BE2C (cell line): ENCODE data around the gene MAN1A2.

Experiments used
- DNase-seq: peaks from one replicate; pipeline ENCODE4 v3.0.0-alpha.2; 2020
- H3K27me3 ChIP-seq: fragments of 250-450 bp; sonication (Bioruptor Pico); 2 replicates; pipeline ENCODE4 v1.5.1; 2020; ENCODE audit warnings: mild to moderate bottlenecking
- H3K36me3 ChIP-seq: fragments of 250-450 bp; sonication (Bioruptor Pico); 2 replicates; pipeline ENCODE4 v1.5.1; 2020; ENCODE audit warnings: mild to moderate bottlenecking
- H3K4me1 ChIP-seq: fragments of 250-450 bp; sonication (Bioruptor Pico); 2 replicates; pipeline ENCODE4 v1.5.1; 2020
- H3K4me3 ChIP-seq: 2 replicates; pipeline ENCODE4 v1.5.1; 2011; ENCODE audit warnings: low read depth, low read length
- H3K9me3 ChIP-seq: fragments of 250-450 bp; sonication (Bioruptor Pico); 2 replicates; pipeline ENCODE4 v1.5.1; 2020
- CTCF ChIP-seq: IDR thresholded peaks from 2 replicates; pipeline ENCODE4 v1.5.1; 2012; ENCODE audit warnings: mild to moderate bottlenecking, low read depth, low read length

MAN1A2 gene

DNA sequence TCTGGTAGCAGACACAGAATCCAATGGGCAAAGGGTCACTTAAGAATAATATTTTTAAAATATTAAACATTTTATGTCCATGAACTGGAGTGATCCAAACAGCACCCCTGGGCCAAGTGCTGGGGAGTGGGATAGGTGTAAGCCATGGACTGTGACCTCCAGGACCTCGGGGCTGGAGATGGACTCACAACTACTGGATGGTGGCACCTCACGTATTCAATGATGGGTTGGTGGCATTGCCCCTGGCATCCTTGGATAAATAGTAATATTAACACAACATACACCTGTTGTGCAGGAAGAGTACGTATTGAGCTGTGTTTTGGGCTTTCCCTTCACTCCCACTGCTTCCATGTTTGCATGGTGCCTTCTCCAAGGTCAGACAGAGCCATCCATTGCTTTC, 199.3 kb downstream of the MAN1A2 start:
- Histone ChIP-seq H3K4me1 (no peaks in the 10 kb centered on the region), H3K4me3 (no peak overlapping the region), H3K36me3 (no peaks in the 10 kb centered on the region), H3K9me3 (no peaks in the 10 kb centered on the region), H3K27me3 (no peaks in the 10 kb centered on the region)
- DNase-seq = no peak
- TF ChIP-seq CTCF = no peak

GRCh38 chr1:117567435-117567834, 200.2 kb downstream of the MAN1A2 start:
- Histone ChIP-seq H3K27me3 (no peaks in the 10 kb centered on the region), H3K36me3 (no peaks in the 10 kb centered on the region), H3K9me3 (no peaks in the 10 kb centered on the region), H3K4me1 (no peaks in the 10 kb centered on the region), H3K4me3 (no peak overlapping the region)
- DNase-seq = no peak
- no peak for TF ChIP-seq CTCF

- Histone ChIP-seq H3K4me1 (no peaks in the 10 kb centered on the region), H3K27me3 (no peaks in the 10 kb centered on the region), H3K4me3 (no peak overlapping the region), H3K9me3 (no peaks in the 10 kb centered on the region), H3K36me3 (no peaks in the 10 kb centered on the region)
- DNase-seq = no peak
- no peak for TF ChIP-seq CTCF
Observed at GRCh38 chr1:117567976-117568375, 200.7 kb downstream of the MAN1A2 start.

GRCh38 chr1:117568999-117569398, 201.8 kb downstream of the MAN1A2 start:
- Histone ChIP-seq H3K4me1 (no peaks in the 10 kb centered on the region), H3K36me3 (no peaks in the 10 kb centered on the region), H3K27me3 (no peaks in the 10 kb centered on the region), H3K9me3 (no peaks in the 10 kb centered on the region), H3K4me3 (no peak overlapping the region)
- TF ChIP-seq CTCF = no peak
- no peak for DNase-seq

GRCh38 chr1:117569856-117570255, 202.6 kb downstream of the MAN1A2 start:
- DNase-seq = no peak
- H3K4me3 ChIP-seq = no peak overlapping the region
- no peaks in the 10 kb centered on the region for H3K9me3 ChIP-seq
- no peaks in the 10 kb centered on the region for H3K4me1 ChIP-seq
- no peaks in the 10 kb centered on the region for H3K27me3 ChIP-seq
- no peaks in the 10 kb centered on the region for H3K36me3 ChIP-seq
- TF ChIP-seq CTCF = no peak

DNA sequence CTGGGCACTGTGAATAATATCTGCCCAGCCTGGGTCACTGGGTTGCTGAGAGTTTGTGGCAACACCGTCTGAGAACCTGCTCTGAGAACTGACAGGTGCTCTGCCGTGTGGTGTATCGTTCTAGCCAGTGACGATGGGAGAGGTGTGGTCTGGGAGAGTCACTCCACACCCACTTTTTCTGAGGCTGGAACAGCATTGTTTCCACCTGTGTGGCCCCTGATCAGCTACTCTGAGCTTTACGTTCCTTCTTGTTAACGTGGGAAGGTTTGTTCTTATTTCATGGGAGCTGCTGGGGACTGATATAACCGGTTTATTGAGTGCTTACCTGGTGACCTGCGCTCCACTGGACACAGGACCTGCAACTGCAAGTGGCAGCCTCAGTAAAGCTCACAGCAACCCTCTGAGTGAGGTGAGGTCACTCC, 203.8 kb downstream of the MAN1A2 start:
- Histone ChIP-seq H3K27me3 (no peaks in the 10 kb centered on the region), H3K4me3 (no peak overlapping the region), H3K4me1 (no peaks in the 10 kb centered on the region), H3K36me3 (no peaks in the 10 kb centered on the region), H3K9me3 (no peaks in the 10 kb centered on the region)
- no peak for TF ChIP-seq CTCF
- DNase-seq = no peak
